H9 (cell line): ENCODE results near the gene PLA1A. TPM values are rescaled to one million over a fixed set of nuclear protein-coding genes. Genes with fewer than 3 reads are reported as not detected.

Experiments
- DNase-seq: peaks from one replicate; pipeline ENCODE4 v3.0.0-alpha.2; 2017
- H2AFZ ChIP-seq: one replicate; pipeline ENCODE4 v1.6.1; 2013; ENCODE audit warnings: mild to moderate bottlenecking, low read length, control low read depth, moderate library complexity
- H2AK5ac ChIP-seq: 2 replicates; pipeline ENCODE4 v1.6.1; 2013; ENCODE audit warnings: low read length, control low read depth, mixed read lengths; ENCODE audit not compliant: insufficient read length
- H2BK120ac ChIP-seq: one replicate; pipeline ENCODE4 v1.6.1; 2013; ENCODE audit warnings: low read depth, mild to moderate bottlenecking, low read length, control low read depth, inconsistent platforms; ENCODE audit not compliant: poor library complexity, severe bottlenecking
- H2BK12ac ChIP-seq: 2 replicates; pipeline ENCODE4 v1.6.1; 2013; ENCODE audit warnings: low read length, control low read depth, mixed read lengths, low read depth; ENCODE audit not compliant: insufficient read length
- H2BK15ac ChIP-seq: 2 replicates; pipeline ENCODE4 v1.6.1; 2013; ENCODE audit warnings: low read depth, low read length, control low read depth
- H2BK20ac ChIP-seq: one replicate; pipeline ENCODE4 v1.6.1; 2013; ENCODE audit warnings: low read depth, mild to moderate bottlenecking, low read length, control low read depth, inconsistent platforms; ENCODE audit not compliant: poor library complexity, severe bottlenecking
- H2BK5ac ChIP-seq: 2 replicates; pipeline ENCODE4 v1.6.1; 2013; ENCODE audit warnings: low read length, control low read depth, mixed read lengths; ENCODE audit not compliant: insufficient read length
- H3K14ac ChIP-seq: 2 replicates; pipeline ENCODE4 v1.6.1; 2013; ENCODE audit warnings: low read length, control low read depth; ENCODE audit not compliant: insufficient read depth
- H3K18ac ChIP-seq: 2 replicates; pipeline ENCODE4 v1.6.1; 2013; ENCODE audit warnings: low read depth, mild to moderate bottlenecking, mixed read lengths, low read length, control low read depth; ENCODE audit not compliant: insufficient read length
- H3K23ac ChIP-seq: 2 replicates; pipeline ENCODE4 v1.6.1; 2013; ENCODE audit warnings: low read length, control low read depth, mixed read lengths, low read depth; ENCODE audit not compliant: insufficient read length
- H3K23me2 ChIP-seq: 2 replicates; pipeline ENCODE4 v1.6.1; 2013; ENCODE audit warnings: low read depth, mild to moderate bottlenecking, mixed read lengths, low read length, control low read depth; ENCODE audit not compliant: insufficient read length, poor library complexity, severe bottlenecking
- H3K27ac ChIP-seq: 2 replicates; pipeline ENCODE4 v1.5.1; 2013; ENCODE audit warnings: low read length, control low read depth, mixed read lengths, low read depth; ENCODE audit not compliant: insufficient read length
- H3K27me3 ChIP-seq: 2 replicates; pipeline ENCODE4 v1.6.1; 2013; ENCODE audit warnings: low read length, control low read depth, inconsistent platforms; ENCODE audit not compliant: insufficient read depth
- H3K4ac ChIP-seq: 2 replicates; pipeline ENCODE4 v1.6.1; 2013; ENCODE audit warnings: low read depth, mild to moderate bottlenecking, control low read depth, inconsistent platforms, low read length, moderate library complexity
- H3K4me1 ChIP-seq: 2 replicates; pipeline ENCODE4 v1.6.1; 2013; ENCODE audit warnings: low read length, control low read depth, inconsistent platforms; ENCODE audit not compliant: insufficient read depth
- H3K4me2 ChIP-seq: 2 replicates; pipeline ENCODE4 v1.6.1; 2013; ENCODE audit warnings: low read length, control low read depth, mixed read lengths; ENCODE audit not compliant: insufficient read length, insufficient read depth
- H3K56ac ChIP-seq: 2 replicates; pipeline ENCODE4 v1.6.1; 2013; ENCODE audit warnings: low read depth, mild to moderate bottlenecking, mixed read lengths, low read length, control low read depth; ENCODE audit not compliant: insufficient read length
- H3K79me1 ChIP-seq: 2 replicates; pipeline ENCODE4 v1.6.1; 2013; ENCODE audit warnings: low read depth, mild to moderate bottlenecking, moderate library complexity, low read length, control low read depth, inconsistent platforms; ENCODE audit not compliant: insufficient read depth, poor library complexity, severe bottlenecking
- H3K79me2 ChIP-seq: 2 replicates; pipeline ENCODE4 v1.6.1; 2013; ENCODE audit warnings: low read length, control low read depth, inconsistent platforms; ENCODE audit not compliant: insufficient read depth
- H3K9ac ChIP-seq: 2 replicates; pipeline ENCODE4 v1.6.1; 2013; ENCODE audit warnings: low read length, control low read depth, mixed read lengths; ENCODE audit not compliant: insufficient read length; ENCODE audit errors: extremely low read depth
- H3K9me3 ChIP-seq: one replicate; pipeline ENCODE4 v1.6.1; 2013; ENCODE audit warnings: low read depth, low read length, inconsistent platforms; ENCODE audit not compliant: control insufficient read depth
- H3T11ph ChIP-seq: one replicate; pipeline ENCODE4 v1.6.1; 2013; ENCODE audit warnings: mild to moderate bottlenecking, low read length, control low read depth, inconsistent platforms
- H4K20me1 ChIP-seq: one replicate; pipeline ENCODE4 v1.6.1; 2013; ENCODE audit not compliant: control insufficient read depth, insufficient read length, insufficient read depth
- H4K5ac ChIP-seq: 2 replicates; pipeline ENCODE4 v1.6.1; 2013; ENCODE audit warnings: low read depth, mild to moderate bottlenecking, mixed read lengths, low read length, control low read depth; ENCODE audit not compliant: insufficient read length
- H4K8ac ChIP-seq: replicated peaks from 2 replicates; pipeline ENCODE4 v1.6.1; 2013; ENCODE audit warnings: low read length, control low read depth, mixed read lengths, low read depth; ENCODE audit not compliant: insufficient read length
- H4K91ac ChIP-seq: 2 replicates; pipeline ENCODE4 v1.6.1; 2013; ENCODE audit warnings: low read depth, mild to moderate bottlenecking, moderate library complexity, mixed read lengths, low read length, control low read depth; ENCODE audit not compliant: insufficient read length
- H3K27ac Mint-ChIP-seq, 3 experiments: 2 replicates in 2 of 3; 3 replicates in 1 of 3; pipeline ENCODE4 v1.8.0; 2020 to 2021; ENCODE audit warnings: mixed read lengths in 3 of 3, mild to moderate bottlenecking in 1 of 3, moderate library complexity in 1 of 3
- H3K27me3 Mint-ChIP-seq: 2 replicates; pipeline ENCODE4 v1.8.0; 2021; ENCODE audit warnings: low read depth, mild to moderate bottlenecking, moderate library complexity, mixed read lengths
- H3K36me3 Mint-ChIP-seq, 3 experiments: 2 replicates in 2 of 3; 3 replicates in 1 of 3; pipeline ENCODE4 v1.8.0; 2020 to 2021; ENCODE audit warnings: low read depth in 3 of 3, mixed read lengths in 3 of 3; ENCODE audit not compliant: insufficient read depth in 1 of 3
- H3K4me1 Mint-ChIP-seq, 2 experiments: 2 replicates each; pipeline ENCODE4 v1.8.0; 2020; ENCODE audit warnings: mixed read lengths in 2 of 2
- H3K4me3 Mint-ChIP-seq, 2 experiments: 2 replicates in 1 of 2; 3 replicates in 1 of 2; pipeline ENCODE4 v1.8.0; 2020 to 2021; ENCODE audit warnings: mild to moderate bottlenecking in 2 of 2, mixed read lengths in 2 of 2, moderate library complexity in 1 of 2
- H3K9me3 Mint-ChIP-seq, 2 experiments: 2 replicates in 1 of 2; 3 replicates in 1 of 2; pipeline ENCODE4 v1.8.0; 2020; ENCODE audit warnings: mild to moderate bottlenecking in 2 of 2, mixed read lengths in 2 of 2, moderate library complexity in 1 of 2
- CTCF ChIP-seq: fragments of 200-600 bp; sonication (generic); conservative IDR thresholded peaks from 3 replicates; pipeline ENCODE4 v1.8.0; 2021; ENCODE audit warnings: antibody characterized with exemption, mild to moderate bottlenecking
- WGBS: extraction: QIAGEN DNeasy Blood & Tissue Kit; methylation state at CpG from one replicate; pipeline ENCODE4 v1.1.7; 2013; ENCODE audit warnings: missing lambda C conversion rate, low lambda C conversion rate, mixed read lengths; ENCODE audit not compliant: insufficient read length; ENCODE audit errors: extremely low coverage; 5-methylcytosine and 5-hydroxymethylcytosine counted together
- long read RNA-seq: library from polyadenylated mRNA; unstranded; transcript quantifications from one replicate; pipeline ENCODE4 v2.0.0, GENCODE V29; 2020
- total RNA-seq: library from RNA; stranded (reverse); gene quantifications from 2 replicates; pipeline ENCODE4 v1.2.1, GENCODE V29; 2021

The PLA1A gene
- not detected in 2 replicates for total RNA-seq
- long read RNA-seq, result 0 reads

GRCh38 chr3:119597548-119598288, at the start of gene PLA1A:
TSS of gene PLA1A (plus strand) at chr3:119597885. CDS start at chr3:119597914, 29 bp downstream.
- Histone ChIP-seq H3K9me3 (no peaks in the 10 kb centered on the region), H3K23me2 (no peaks in the 10 kb centered on the region), H3K4ac (no peak within 1 kb of the TSS), H3K27me3 (no peaks in the 10 kb centered on the region), H3K14ac (no peak within 1 kb of the TSS), H2BK5ac (no peak within 1 kb of the TSS), H3K18ac (no peak within 1 kb of the TSS), H2BK15ac (no peak within 1 kb of the TSS), H2AFZ (no peak within 1 kb of the TSS), H4K20me1 (no peaks in the 10 kb centered on the region), H3K27ac (no peak within 1 kb of the TSS), H3K23ac (no peak within 1 kb of the TSS), H3K4me2 (no peak within 1 kb of the TSS), H3K79me1 (no peaks in the 10 kb centered on the region), H2BK20ac (no peak within 1 kb of the TSS), H2BK120ac (no peak within 1 kb of the TSS), H3K9ac (no peak within 1 kb of the TSS), H3T11ph (no peak within 1 kb of the TSS), H2AK5ac (no peak within 1 kb of the TSS), H4K8ac (no peak within 1 kb of the TSS), H3K56ac (no peak within 1 kb of the TSS), H2BK12ac (no peak within 1 kb of the TSS), H3K79me2 (no peaks in the 10 kb centered on the region), H3K4me1 (no peaks in the 10 kb centered on the region; the same call in 1 of the 2 replicates), H4K5ac (no peak within 1 kb of the TSS), H4K91ac (no peak within 1 kb of the TSS)
- peaks cover 5 to 10% of the 10 kb centered on the region in 2 experiments for H3K4me1 Mint-ChIP-seq
- no peak for TF ChIP-seq CTCF
- H3K27me3 Mint-ChIP-seq, result no peaks in the 10 kb centered on the region
- H3K9me3 Mint-ChIP-seq, result no peaks in the 10 kb centered on the region
- no peak within 1 kb of the TSS for H3K27ac Mint-ChIP-seq
- no peaks in the 10 kb centered on the region for H3K36me3 Mint-ChIP-seq
- no peak within 1 kb of the TSS for H3K4me3 Mint-ChIP-seq
- WGBS, result no CpG with 5 or more reads among the region's 7 CpGs
- no peak for DNase-seq
